Natural killer cell (primary cell): ENCODE measurements around the gene GABPB2. TPM values are rescaled to one million over a fixed set of nuclear protein-coding genes. Genes with fewer than 3 reads are reported as not detected.

ENCODE experiments used
- ATAC-seq, 3 donors: fragments of 150-1000 bp in 2 of 3; fragments of 200-7000 bp in 1 of 3; cut with Tn5 transposase; 1 replicate in 1 of 3; 2 replicates in 2 of 3; pipeline ENCODE4 v1.10.0; 2021; ENCODE audit warnings: mild to moderate bottlenecking in 2 of 3, moderate library complexity in 2 of 3
- DNase-seq, 2 donors: peaks; one replicate each; pipeline versions ENCODE4 v3.0.0 to v3.0.0-alpha.2; 2013 to 2021; ENCODE audit warnings: mixed read lengths in 1 of 2
- H3K27ac ChIP-seq: one replicate; pipeline ENCODE4 v1.5.1; 2013; ENCODE audit warnings: mild to moderate bottlenecking, low read length
- H3K27me3 ChIP-seq: one replicate; pipeline ENCODE4 v1.6.1; 2013; ENCODE audit warnings: low read length; ENCODE audit not compliant: control insufficient read depth, insufficient read depth
- H3K36me3 ChIP-seq: one replicate; pipeline ENCODE4 v1.6.1; 2013; ENCODE audit warnings: low read length; ENCODE audit not compliant: control insufficient read depth, insufficient read depth
- H3K4me1 ChIP-seq: one replicate; pipeline ENCODE4 v1.6.1; 2013; ENCODE audit warnings: low read length; ENCODE audit not compliant: control insufficient read depth, insufficient read depth
- H3K4me3 ChIP-seq: one replicate; pipeline ENCODE4 v1.5.1; 2013; ENCODE audit warnings: low read length
- H3K9me3 ChIP-seq: one replicate; pipeline ENCODE4 v1.6.1; 2013; ENCODE audit warnings: low read length; ENCODE audit not compliant: control insufficient read depth, insufficient read depth
- H3K27ac Mint-ChIP-seq, 2 donors: one replicate each; pipeline ENCODE4 v1.8.0; 2022; ENCODE audit warnings: mild to moderate bottlenecking in 2 of 2, mixed read lengths in 2 of 2, moderate library complexity in 1 of 2
- H3K27me3 Mint-ChIP-seq, 2 donors: one replicate each; pipeline ENCODE4 v1.8.0; 2022; ENCODE audit warnings: low read depth in 2 of 2, mixed read lengths in 2 of 2
- H3K36me3 Mint-ChIP-seq: one replicate; pipeline ENCODE4 v1.8.0; 2022; ENCODE audit warnings: mixed read lengths
- H3K4me1 Mint-ChIP-seq, 2 donors: one replicate each; pipeline ENCODE4 v1.8.0; 2022; ENCODE audit warnings: mixed read lengths in 2 of 2
- H3K4me3 Mint-ChIP-seq: one replicate; pipeline ENCODE4 v1.8.0; 2022; ENCODE audit warnings: mild to moderate bottlenecking, moderate library complexity, mixed read lengths
- H3K9me3 Mint-ChIP-seq, 2 donors: one replicate each; pipeline ENCODE4 v1.8.0; 2022; ENCODE audit warnings: mixed read lengths in 2 of 2
- WGBS: methylation state at CpG from one replicate; pipeline ENCODE4 v1.1.7; 2013; ENCODE audit warnings: missing lambda C conversion rate; ENCODE audit not compliant: insufficient coverage; 5-methylcytosine and 5-hydroxymethylcytosine counted together
- intact Hi-C: fragments of 100-400 bp; cut with micrococcal nuclease; formaldehyde crosslinking; loops from one replicate; pipeline ENCODE4 v1.14.2; 2022
- total RNA-seq, 4 donors: library from RNA; stranded (reverse); fragments of 120-200 nt in 1 of 4; gene quantifications; one replicate each; pipeline versions ENCODE4 v1.2.3 to v1.2.4, GENCODE V29; 2013 to 2022
- TF ChIP-seq, protein P1 (sequence below): fragments of 200-600 bp; IDR thresholded peaks from one replicate; pipeline ENCODE4 v1.8.0; 2022; ENCODE audit warnings: antibody characterized with exemption

GABPB2 gene
- total RNA-seq, 3 donors from 2014 or later (not counting 1 experiment from before 2014, with no cell fraction given): 27.4 to 34.0 (median 30.6) TPM

GRCh38 chr1:151055581-151055980, 15.0 kb upstream of the GABPB2 start:
- H3K9me3 ChIP-seq: no peaks in the 10 kb centered on the region
- peaks cover 51% of the 10 kb centered on the region for H3K4me1 ChIP-seq
- peak overlapping the region; percentile 98 to 99 for H3K27ac Mint-ChIP-seq
- peaks cover 60% of the 10 kb centered on the region for H3K36me3 ChIP-seq
- peak overlapping the region; percentile 89 for H3K27ac ChIP-seq
- peak overlapping the region; percentile 92 for H3K4me3 Mint-ChIP-seq
- no peak for ATAC-seq
- DNase-seq: no peak
- no peaks in the 10 kb centered on the region for H3K27me3 ChIP-seq
- intact Hi-C loops: loop anchor here (5.0 kb wide), 3 partner anchors 33 to 483 kb away; partner anchors contain the start of gene ZNF687
- 33% methylated on average over 1 of the region's 2 CpGs for WGBS
- H3K4me3 ChIP-seq: peak overlapping the region; percentile 95
- no peaks in the 10 kb centered on the region for H3K9me3 Mint-ChIP-seq
- TF ChIP-seq, protein P1, sequence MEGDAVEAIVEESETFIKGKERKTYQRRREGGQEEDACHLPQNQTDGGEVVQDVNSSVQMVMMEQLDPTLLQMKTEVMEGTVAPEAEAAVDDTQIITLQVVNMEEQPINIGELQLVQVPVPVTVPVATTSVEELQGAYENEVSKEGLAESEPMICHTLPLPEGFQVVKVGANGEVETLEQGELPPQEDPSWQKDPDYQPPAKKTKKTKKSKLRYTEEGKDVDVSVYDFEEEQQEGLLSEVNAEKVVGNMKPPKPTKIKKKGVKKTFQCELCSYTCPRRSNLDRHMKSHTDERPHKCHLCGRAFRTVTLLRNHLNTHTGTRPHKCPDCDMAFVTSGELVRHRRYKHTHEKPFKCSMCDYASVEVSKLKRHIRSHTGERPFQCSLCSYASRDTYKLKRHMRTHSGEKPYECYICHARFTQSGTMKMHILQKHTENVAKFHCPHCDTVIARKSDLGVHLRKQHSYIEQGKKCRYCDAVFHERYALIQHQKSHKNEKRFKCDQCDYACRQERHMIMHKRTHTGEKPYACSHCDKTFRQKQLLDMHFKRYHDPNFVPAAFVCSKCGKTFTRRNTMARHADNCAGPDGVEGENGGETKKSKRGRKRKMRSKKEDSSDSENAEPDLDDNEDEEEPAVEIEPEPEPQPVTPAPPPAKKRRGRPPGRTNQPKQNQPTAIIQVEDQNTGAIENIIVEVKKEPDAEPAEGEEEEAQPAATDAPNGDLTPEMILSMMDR: no peak
- H3K4me1 Mint-ChIP-seq: peaks cover 79 to 80% of the 10 kb centered on the region in 2 donors
- no peaks in the 10 kb centered on the region for H3K27me3 Mint-ChIP-seq
- H3K36me3 Mint-ChIP-seq: peaks cover 43% of the 10 kb centered on the region

GRCh38 chr1:151056149-151056548, 14.4 kb upstream of the GABPB2 start:
- ATAC-seq (peak; percentile 11 to 25 (median 17)), DNase-seq (peak in 1 of 2 donors; percentile 82)
- Mint-ChIP-seq H3K9me3 (no peaks in the 10 kb centered on the region), H3K4me1 (peaks cover 81 to 85% of the 10 kb centered on the region in 2 donors), H3K36me3 (peaks cover 43% of the 10 kb centered on the region), H3K4me3 (peak overlapping the region; percentile 92), H3K27me3 (no peaks in the 10 kb centered on the region), H3K27ac (peak overlapping the region; percentile 98 to 99)
- no peaks in the 10 kb centered on the region for H3K9me3 ChIP-seq
- H3K27me3 ChIP-seq: no peaks in the 10 kb centered on the region
- peaks cover 51% of the 10 kb centered on the region for H3K4me1 ChIP-seq
- intact Hi-C loops: loop anchor here (5.0 kb wide), 3 partner anchors 34 to 484 kb away; partner anchors contain the start of gene ZNF687
- H3K27ac ChIP-seq: peak overlapping the region; percentile 89
- WGBS: 0% methylated on average over 2 of the region's 2 CpGs
- peak overlapping the region; percentile 95 for H3K4me3 ChIP-seq
- TF ChIP-seq, protein P1: no peak
- peaks cover 56% of the 10 kb centered on the region for H3K36me3 ChIP-seq

- WGBS: 0% methylated on average over 9 of the region's 10 CpGs
- peaks cover 31% of the 10 kb centered on the region for H3K36me3 Mint-ChIP-seq
- H3K4me3 ChIP-seq: peak overlapping the region; percentile 95
Measured at GRCh38 chr1:151058692-151059091, 11.9 kb upstream of the GABPB2 start.

More at GRCh38 chr1:151058692-151059091, 11.9 kb upstream of the GABPB2 start:
- Histone ChIP-seq H3K36me3 (peaks cover 31% of the 10 kb centered on the region), H3K4me1 (peaks cover 47% of the 10 kb centered on the region), H3K27me3 (no peaks in the 10 kb centered on the region), H3K9me3 (no peaks in the 10 kb centered on the region), H3K27ac (peak overlapping the region; percentile 89)
- TF ChIP-seq, protein P1: no peak
- peaks cover 71 to 72% of the 10 kb centered on the region in 2 donors for H3K4me1 Mint-ChIP-seq
- peak overlapping the region; percentile 92 for H3K4me3 Mint-ChIP-seq
- intact Hi-C loops: loop anchor here (1.0 to 5.0 kb wide), 5 partner anchors 12 to 486 kb away; partner anchors contain the start of genes GABPB2, PRUNE1 and ZNF687
- peak; percentile 43 to 44 for DNase-seq
- no peaks in the 10 kb centered on the region for H3K27me3 Mint-ChIP-seq
- no peaks in the 10 kb centered on the region for H3K9me3 Mint-ChIP-seq
- no peak for ATAC-seq
- peak overlapping the region; percentile 98 to 99 for H3K27ac Mint-ChIP-seq
